Measurements from ENCODE around the gene TMC7. TPM values are rescaled to one million over a fixed set of nuclear protein-coding genes. Genes with fewer than 3 reads are reported as not detected.

TMC7 gene
- polyA plus RNA-seq, 1 experiment = 0.40 TPM

GRCh38 chr16:19021747-19022146, 38.0 kb downstream of the TMC7 start:
- ChIA-PET POLR2A (no interaction called here), CTCF (no interaction called here)
- H3K27me3 ChIP-seq (ENCODE audit: control insufficient read depth, insufficient read depth, low read length) = no peaks in the 10 kb centered on the region
- no peak for DNase-seq (ENCODE audit: low read depth)
- no peak overlapping the region for H3K4me3 ChIP-seq (ENCODE audit: low read depth, low read length)
- no peaks in the 10 kb centered on the region for H3K36me3 ChIP-seq (ENCODE audit: control insufficient read depth, insufficient read depth, low read length)
- no peak for TF ChIP-seq CTCF (IDR thresholded peaks at IDR 0.05; ENCODE audit: insufficient read depth, low read depth, low read length)

- no peak for DNase-seq (ENCODE audit: low read depth)
- POLR2A ChIA-PET = no interaction called here
- TF ChIP-seq CTCF (IDR thresholded peaks at IDR 0.05; ENCODE audit: insufficient read depth, low read depth, low read length) = no peak
- Histone ChIP-seq H3K4me3 (ENCODE audit: low read depth, low read length) (no peak overlapping the region), H3K36me3 (ENCODE audit: control insufficient read depth, insufficient read depth, low read length) (no peaks in the 10 kb centered on the region), H3K27me3 (ENCODE audit: control insufficient read depth, insufficient read depth, low read length) (no peaks in the 10 kb centered on the region)
- CTCF ChIA-PET = no interaction called here
Observed at GRCh38 chr16:19027416-19027815, 43.7 kb downstream of the TMC7 start.

GRCh38 chr16:19029980-19030379, 46.2 kb downstream of the TMC7 start:
- H3K27me3 ChIP-seq (ENCODE audit: control insufficient read depth, insufficient read depth, low read length) = no peaks in the 10 kb centered on the region
- CTCF ChIA-PET = no interaction called here
- DNase-seq (ENCODE audit: low read depth) = no peak
- no peak for TF ChIP-seq CTCF (IDR thresholded peaks at IDR 0.05; ENCODE audit: insufficient read depth, low read depth, low read length)
- POLR2A ChIA-PET = no interaction called here
- no peak overlapping the region for H3K4me3 ChIP-seq (ENCODE audit: low read depth, low read length)
- H3K36me3 ChIP-seq (ENCODE audit: control insufficient read depth, insufficient read depth, low read length) = no peaks in the 10 kb centered on the region

- POLR2A ChIA-PET = no interaction called here
Observed at GRCh38 chr16:19031738-19032137, 48.0 kb downstream of the TMC7 start.

GRCh38 chr16:19033761-19034160, 50.0 kb downstream of the TMC7 start:
- POLR2A ChIA-PET = no interaction called here
- Histone ChIP-seq H3K27me3 (ENCODE audit: control insufficient read depth, insufficient read depth, low read length) (no peaks in the 10 kb centered on the region), H3K36me3 (ENCODE audit: control insufficient read depth, insufficient read depth, low read length) (no peaks in the 10 kb centered on the region), H3K4me3 (ENCODE audit: low read depth, low read length) (no peak overlapping the region)
- no peak for DNase-seq (ENCODE audit: low read depth)
- TF ChIP-seq CTCF (IDR thresholded peaks at IDR 0.05; ENCODE audit: insufficient read depth, low read depth, low read length) = no peak
- CTCF ChIA-PET = no interaction called here

More at GRCh38 chr16:19031738-19032137, 48.0 kb downstream of the TMC7 start:
- CTCF ChIA-PET = no interaction called here
- Histone ChIP-seq H3K27me3 (ENCODE audit: control insufficient read depth, insufficient read depth, low read length) (no peaks in the 10 kb centered on the region), H3K36me3 (ENCODE audit: control insufficient read depth, insufficient read depth, low read length) (no peaks in the 10 kb centered on the region), H3K4me3 (ENCODE audit: low read depth, low read length) (no peak overlapping the region)
- no peak for TF ChIP-seq CTCF (IDR thresholded peaks at IDR 0.05; ENCODE audit: insufficient read depth, low read depth, low read length)
- no peak for DNase-seq (ENCODE audit: low read depth)

All from BJ (cell line).